GM12892 (cell line): ENCODE measurements around the gene VNN1.

Experiments
- DNase-seq: peaks from one replicate; pipeline ENCODE4 v3.0.0; 2011; ENCODE audit not compliant: insufficient read length
- FAIRE-seq: peaks from 2 replicates; lab custom pipeline; 2011; peaks lifted over from hg19 to GRCh38; lab: Jason Lieb, UNC
- POLR2A ChIP-seq: IDR thresholded peaks from 2 replicates; pipeline ENCODE4 v1.6.1; 2011; ENCODE audit warnings: low read depth, low read length, control low read depth
- POLR2AphosphoS5 ChIP-seq: IDR thresholded peaks from 2 replicates; pipeline ENCODE4 v1.6.1; 2011; ENCODE audit warnings: low read depth, low read length, control low read depth
- TAF1 ChIP-seq: IDR thresholded peaks from 2 replicates; pipeline ENCODE4 v1.6.1; 2011; ENCODE audit warnings: low read depth, mild to moderate bottlenecking, control low read depth, low read length, borderline replicate concordance

The VNN1 gene

DNA sequence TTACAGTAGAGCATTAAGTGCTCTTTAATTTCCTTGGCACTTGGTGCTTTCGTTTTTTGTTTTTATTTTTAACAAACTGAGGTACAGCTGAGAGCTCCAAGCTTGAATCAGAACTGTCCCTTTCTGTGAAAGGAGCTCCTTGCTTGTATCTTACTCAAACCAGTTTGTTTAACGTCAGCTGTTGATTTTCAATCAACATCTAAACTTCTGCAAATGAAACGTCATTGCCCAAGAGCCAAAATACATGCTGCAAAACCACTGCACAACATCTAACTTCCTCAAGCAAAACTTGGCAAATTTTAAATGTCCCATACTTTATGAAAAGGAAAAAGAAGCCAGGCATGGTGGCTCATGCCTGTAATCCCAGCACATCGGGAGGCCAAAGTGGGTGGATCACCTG lies 28.6 kb upstream of the VNN1 start:
- TF ChIP-seq POLR2AphosphoS5 (no peak), POLR2A (no peak), TAF1 (no peak)
- no peak for FAIRE-seq
- DNase-seq = no peak

DNA sequence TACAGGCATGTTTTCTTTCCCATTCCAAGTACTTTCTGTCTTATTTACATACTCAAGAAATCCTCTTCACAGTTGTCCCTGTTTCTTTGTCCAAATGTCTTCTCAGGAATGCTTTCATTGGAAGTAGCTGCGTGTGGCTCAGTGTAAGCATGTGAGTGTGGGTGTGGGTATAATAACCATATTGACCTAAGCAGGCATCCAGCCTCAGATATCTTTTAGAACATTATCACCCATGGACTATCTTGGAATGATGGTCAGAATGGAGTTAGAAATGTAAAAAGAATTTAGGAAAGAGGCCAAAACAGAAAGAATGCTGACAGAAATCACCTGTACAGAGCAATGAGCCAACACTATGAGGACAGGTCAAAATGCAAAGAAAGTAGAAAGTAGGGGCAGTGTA lies 27.4 kb upstream of the VNN1 start:
- FAIRE-seq = no peak
- no peak for DNase-seq
- TF ChIP-seq POLR2AphosphoS5 (no peak), TAF1 (no peak), POLR2A (no peak)

DNA sequence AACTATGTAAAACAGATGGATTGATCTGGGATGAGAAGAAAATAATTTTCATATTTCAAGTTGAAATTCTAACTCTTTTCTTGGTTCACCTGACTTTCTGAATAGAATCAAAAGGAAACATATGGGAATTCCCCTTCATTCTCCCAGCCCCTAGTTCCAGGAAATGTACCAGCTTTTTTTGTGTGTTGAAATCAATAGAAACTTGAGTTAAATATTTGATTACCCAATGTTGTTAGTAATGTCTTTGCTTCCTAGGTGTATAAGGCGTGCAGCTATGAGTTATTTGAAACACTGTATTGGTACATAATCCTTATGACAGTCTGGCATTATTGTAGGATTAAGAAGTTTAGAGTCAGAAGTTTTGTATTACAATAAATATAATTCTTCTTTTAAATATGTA lies 22.4 kb upstream of the VNN1 start:
- no peak for DNase-seq
- TF ChIP-seq POLR2A (no peak), TAF1 (no peak), POLR2AphosphoS5 (no peak)
- no peak for FAIRE-seq

DNA sequence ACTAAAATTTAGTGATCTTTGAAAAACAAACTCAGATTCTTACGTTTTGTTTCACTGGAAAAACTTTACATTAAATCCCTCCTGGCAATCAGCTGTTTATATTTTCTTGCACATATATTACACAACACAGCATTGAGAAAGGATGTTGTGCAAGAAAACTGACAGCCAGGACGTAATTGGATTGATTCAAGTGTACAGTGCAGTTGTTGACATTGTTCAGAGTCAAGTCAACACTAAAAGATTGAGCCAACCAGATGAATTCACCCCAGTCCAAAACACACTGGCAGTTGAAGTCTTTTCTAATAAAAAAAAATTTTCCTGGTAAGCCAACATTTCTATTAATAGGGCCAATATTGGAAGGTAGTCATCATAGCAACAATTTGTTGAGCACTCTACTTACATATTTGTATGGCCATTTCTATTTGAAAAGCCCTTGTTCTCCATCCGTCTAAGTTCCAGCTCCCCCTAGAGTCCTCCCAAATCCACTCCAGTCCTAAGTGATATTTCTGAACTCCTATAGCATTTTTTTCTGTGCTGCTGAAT lies 20.9 kb upstream of the VNN1 start:
- TF ChIP-seq POLR2A (no peak), TAF1 (no peak), POLR2AphosphoS5 (no peak)
- FAIRE-seq (no peak), DNase-seq (no peak)

DNA sequence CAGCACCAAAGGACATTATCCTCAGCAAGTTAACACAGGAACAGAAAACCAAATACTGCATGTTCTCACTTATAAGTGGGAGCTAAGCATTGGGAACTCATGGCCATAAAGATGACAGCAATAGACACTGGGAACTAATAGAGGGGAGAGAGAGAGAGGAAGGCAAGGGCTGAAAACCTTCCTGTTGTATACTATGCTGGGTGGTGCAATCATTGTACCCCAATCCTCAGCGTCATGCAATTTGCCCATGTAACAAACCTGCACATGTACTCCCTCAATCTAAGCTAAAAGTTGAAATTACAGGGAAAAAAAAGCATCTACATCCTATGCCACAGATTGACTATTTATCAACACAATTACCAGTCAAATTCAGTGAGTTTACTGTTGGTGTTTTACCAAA lies 20.0 kb upstream of the VNN1 start:
- FAIRE-seq (no peak), DNase-seq (no peak)
- TF ChIP-seq POLR2A (no peak), POLR2AphosphoS5 (no peak), TAF1 (no peak)

DNA sequence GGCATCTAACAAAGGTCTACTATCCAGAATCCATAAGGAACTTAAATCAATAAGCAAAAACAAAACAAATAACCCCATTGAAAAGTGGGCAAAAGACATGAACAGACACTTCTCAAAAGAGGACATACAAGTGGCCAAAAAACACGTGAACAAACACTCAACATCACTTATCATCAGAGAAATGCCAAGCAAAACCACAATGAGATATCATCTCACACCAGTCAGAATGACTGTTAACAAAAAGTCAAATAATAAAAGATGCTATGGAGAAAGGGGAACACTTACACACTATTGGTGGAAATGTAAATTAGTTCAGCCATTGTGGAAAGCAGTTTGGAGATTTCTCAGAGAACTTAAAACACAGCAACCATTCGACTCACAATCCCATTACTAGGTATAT lies 19.4 kb upstream of the VNN1 start:
- DNase-seq (no peak), FAIRE-seq (no peak)
- TF ChIP-seq TAF1 (no peak), POLR2AphosphoS5 (no peak), POLR2A (no peak)

DNA sequence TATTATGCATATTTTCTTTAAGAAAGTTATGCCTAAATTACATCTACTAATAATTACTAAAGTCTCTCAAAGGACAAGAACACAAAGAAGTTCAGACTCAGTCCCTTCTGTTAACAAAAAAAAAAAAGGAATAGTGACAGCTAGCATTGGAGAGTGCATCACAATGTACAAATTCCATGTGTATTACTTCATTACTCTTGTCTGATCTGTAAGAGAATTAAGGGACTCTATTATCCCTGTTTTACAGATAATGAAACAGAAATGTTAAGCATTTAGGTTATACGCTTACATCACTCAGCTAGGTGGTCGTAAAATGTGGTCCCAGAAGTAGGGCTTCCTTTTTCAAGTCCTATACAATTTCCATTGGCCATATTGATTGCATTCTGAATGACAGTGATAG lies 17.2 kb upstream of the VNN1 start:
- no peak for FAIRE-seq
- no peak for DNase-seq

DNA sequence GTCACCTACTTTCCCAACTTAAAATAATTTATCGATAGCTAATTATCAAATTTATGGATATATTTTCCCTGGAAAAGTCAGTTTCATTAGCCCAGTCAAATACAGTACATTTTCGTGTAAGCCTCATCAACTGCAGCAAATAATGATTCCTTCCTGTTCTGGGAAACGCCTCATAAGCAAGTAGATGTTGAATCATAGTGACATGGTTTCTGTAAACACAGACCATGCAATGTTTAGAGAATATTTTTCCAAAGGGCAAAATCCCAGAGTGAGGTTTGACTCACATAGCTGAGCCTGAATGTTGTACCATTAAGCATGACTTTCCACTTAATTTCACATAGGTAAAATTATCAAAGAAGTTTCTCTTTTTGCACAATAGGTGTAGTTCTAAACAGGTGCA lies 16.7 kb upstream of the VNN1 start:
- DNase-seq (no peak), FAIRE-seq (no peak)
- TF ChIP-seq TAF1 (no peak), POLR2A (no peak), POLR2AphosphoS5 (no peak)

More for the DNA sequence above, 17.2 kb upstream of the VNN1 start:
- no peak for TF ChIP-seq TAF1

DNA sequence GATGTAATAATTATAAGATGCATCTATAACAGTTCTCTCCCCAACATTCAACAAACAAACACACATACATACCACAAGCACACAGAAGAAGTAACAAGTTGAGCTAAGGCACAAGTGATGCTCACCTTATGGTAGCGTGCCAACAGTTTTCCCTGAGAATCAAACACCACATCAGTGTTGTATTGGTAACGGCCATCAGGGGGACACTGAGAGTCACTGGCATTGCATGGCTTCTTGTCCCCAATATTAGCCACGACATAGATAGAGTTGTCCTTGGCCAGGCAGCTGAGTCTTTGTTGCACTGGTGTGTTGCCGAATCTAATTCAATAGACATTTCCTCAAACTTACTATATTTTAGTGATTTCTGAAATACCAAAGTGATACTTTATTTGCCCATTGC lies 14.8 kb upstream of the VNN1 start:
- DNase-seq = no peak
- peak; percentile 42 for FAIRE-seq
- TF ChIP-seq TAF1 (no peak), POLR2AphosphoS5 (no peak), POLR2A (no peak)

DNA sequence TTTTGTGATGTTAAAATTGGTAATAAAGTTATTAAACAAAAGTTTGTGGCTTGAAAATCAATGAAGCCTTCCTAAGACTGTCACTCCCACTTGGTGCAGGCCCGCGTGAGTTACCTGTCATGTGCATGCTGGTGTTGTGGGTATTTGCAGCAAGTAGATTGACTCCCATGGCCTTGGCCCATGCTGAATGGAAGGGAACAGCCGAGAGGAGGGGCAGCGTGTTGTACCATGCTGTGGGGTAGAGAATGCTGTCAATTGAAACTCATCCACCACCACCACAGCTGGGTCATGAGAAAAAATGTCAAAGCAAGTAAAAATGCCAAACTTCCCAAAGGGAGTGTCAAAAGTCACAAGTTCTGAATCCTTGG lies 12.7 kb upstream of the VNN1 start:
- no peak for TF ChIP-seq POLR2A
- no peak for TF ChIP-seq POLR2AphosphoS5
- no peak for TF ChIP-seq TAF1
- FAIRE-seq (no peak), DNase-seq (no peak)

DNA sequence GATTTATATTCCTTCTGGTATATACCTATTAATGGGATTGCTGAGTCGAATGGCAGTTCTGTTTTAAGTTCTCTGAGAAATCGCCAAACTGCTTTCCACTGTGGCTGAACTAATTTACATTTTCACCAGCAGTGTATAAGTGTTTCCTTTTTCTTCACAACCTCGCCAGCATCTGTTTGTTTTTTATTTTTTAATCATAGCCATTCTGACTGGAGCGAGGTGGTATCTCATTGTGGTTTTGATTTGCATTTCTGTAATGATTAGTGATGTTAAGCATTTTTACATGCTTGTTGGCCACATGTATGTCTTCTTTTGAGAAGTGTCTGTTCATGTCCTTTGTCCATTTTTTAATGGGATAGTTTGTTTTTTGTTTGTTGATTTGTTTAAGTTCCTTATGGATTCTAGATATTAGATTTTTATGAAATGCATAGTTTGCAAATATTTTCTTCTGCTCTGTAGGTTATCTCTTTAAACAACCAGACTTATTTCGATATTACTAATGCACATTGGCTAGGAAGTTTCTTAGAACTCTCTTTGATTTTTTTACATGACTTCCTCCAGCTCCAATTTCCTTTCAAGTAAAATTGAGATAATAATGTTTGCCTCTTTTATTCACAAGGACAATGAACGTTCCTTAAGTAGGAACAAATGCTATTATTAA lies 12.2 kb upstream of the VNN1 start:
- DNase-seq = no peak
- FAIRE-seq = no peak
- no peak for TF ChIP-seq POLR2A
- TF ChIP-seq TAF1 = no peak
- TF ChIP-seq POLR2AphosphoS5 = no peak

DNA sequence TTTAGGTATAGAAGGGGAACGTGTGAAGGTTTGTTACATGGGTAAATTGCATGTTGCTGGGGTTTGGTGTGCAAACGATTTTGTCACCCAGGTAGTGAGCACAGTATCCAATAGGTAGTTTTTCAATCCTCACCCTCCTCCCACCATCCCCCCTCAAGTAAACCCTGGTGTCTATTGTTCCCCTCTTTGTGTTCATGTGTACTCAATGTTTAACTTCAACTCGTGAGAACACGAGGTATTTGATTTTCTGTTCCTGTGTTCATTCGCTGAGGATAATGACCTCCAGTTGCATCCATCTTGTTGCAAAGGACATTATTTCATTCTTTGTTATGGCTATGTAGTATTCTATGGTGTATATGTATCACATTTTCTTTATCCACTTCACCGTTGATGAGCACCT lies 11.6 kb upstream of the VNN1 start:
- TF ChIP-seq POLR2AphosphoS5 = no peak
- no peak for TF ChIP-seq TAF1
- TF ChIP-seq POLR2A = no peak
- FAIRE-seq = no peak
- DNase-seq = no peak
